ENCODE data around the gene RHOB. TPM values are rescaled to one million over a fixed set of nuclear protein-coding genes. Genes with fewer than 3 reads are reported as not detected.

RHOB gene
- total RNA-seq, 4 donors from 2014 or later = 1,174 to 1,482 (median 1,322) TPM

GRCh38 chr2:20422402-20423271 lies 24.2 kb upstream of the RHOB start:
- Histone ChIP-seq H3K4me3 (no peak overlapping the region), H3K36me3 (no peaks in the 10 kb centered on the region), H3K27me3 (no peaks in the 10 kb centered on the region), H3K4me1 (peaks cover 0 to 75% (median 42%) of the 10 kb centered on the region in 3 donors), H3K9me3 (no peaks in the 10 kb centered on the region), H3K27ac (peak overlapping the region; percentile 6 to 89 (median 74))
- peak; percentile 30 for ATAC-seq
- TF ChIP-seq EP300 (IDR thresholded peaks at IDR 0.05) = no peak
- TF ChIP-seq, protein P1, sequence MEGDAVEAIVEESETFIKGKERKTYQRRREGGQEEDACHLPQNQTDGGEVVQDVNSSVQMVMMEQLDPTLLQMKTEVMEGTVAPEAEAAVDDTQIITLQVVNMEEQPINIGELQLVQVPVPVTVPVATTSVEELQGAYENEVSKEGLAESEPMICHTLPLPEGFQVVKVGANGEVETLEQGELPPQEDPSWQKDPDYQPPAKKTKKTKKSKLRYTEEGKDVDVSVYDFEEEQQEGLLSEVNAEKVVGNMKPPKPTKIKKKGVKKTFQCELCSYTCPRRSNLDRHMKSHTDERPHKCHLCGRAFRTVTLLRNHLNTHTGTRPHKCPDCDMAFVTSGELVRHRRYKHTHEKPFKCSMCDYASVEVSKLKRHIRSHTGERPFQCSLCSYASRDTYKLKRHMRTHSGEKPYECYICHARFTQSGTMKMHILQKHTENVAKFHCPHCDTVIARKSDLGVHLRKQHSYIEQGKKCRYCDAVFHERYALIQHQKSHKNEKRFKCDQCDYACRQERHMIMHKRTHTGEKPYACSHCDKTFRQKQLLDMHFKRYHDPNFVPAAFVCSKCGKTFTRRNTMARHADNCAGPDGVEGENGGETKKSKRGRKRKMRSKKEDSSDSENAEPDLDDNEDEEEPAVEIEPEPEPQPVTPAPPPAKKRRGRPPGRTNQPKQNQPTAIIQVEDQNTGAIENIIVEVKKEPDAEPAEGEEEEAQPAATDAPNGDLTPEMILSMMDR (IDR thresholded peaks at IDR 0.05) = peak in 1 of 4 experiments; percentile 37
- 20 to 56% methylated on average over 1 to 6 of the region's 11 CpGs for WGBS, 2 donors (ENCODE audit: low coverage in 1 of 2)

DNA sequence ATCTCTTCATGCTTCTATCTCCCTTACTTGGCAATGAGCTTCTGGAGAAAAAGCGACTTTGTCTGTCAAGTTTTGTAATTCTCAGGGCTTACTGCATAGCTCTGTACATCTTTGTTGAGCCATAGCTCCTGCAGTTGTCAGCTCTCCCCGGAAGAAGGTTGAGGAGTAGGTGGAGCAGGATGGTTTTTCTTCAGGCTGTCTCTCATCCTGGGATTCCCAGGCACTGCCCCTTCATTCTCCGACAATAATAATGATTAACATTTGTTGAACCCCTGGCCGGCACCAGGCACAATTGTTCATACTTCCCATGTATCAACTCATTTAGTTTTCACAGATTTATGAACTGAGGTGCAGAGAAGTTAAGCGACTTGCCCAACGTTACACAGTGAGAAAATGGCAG lies 23.5 kb upstream of the RHOB start:
- ATAC-seq = no peak
- TF ChIP-seq POLR2AphosphoS5 (IDR thresholded peaks at IDR 0.05) (no peak), EP300 (IDR thresholded peaks at IDR 0.05) (no peak), POLR2A (IDR thresholded peaks at IDR 0.05) (no peak)
- TF ChIP-seq, protein P1 (IDR thresholded peaks at IDR 0.05) = no peak
- Histone ChIP-seq H3K9me3 (no peaks in the 10 kb centered on the region), H3K27me3 (no peaks in the 10 kb centered on the region), H3K4me3 (no peak overlapping the region), H3K27ac (peak overlapping the region in 3 of 4 donors; percentile 66 to 89 (median 83)), H3K36me3 (no peaks in the 10 kb centered on the region), H3K4me1 (peaks cover 0 to 71% (median 42%) of the 10 kb centered on the region in 3 donors)
- 83 to 84% methylated on average over 4 to 5 of the region's 6 CpGs for WGBS, 2 donors (ENCODE audit: low coverage in 1 of 2)

DNA sequence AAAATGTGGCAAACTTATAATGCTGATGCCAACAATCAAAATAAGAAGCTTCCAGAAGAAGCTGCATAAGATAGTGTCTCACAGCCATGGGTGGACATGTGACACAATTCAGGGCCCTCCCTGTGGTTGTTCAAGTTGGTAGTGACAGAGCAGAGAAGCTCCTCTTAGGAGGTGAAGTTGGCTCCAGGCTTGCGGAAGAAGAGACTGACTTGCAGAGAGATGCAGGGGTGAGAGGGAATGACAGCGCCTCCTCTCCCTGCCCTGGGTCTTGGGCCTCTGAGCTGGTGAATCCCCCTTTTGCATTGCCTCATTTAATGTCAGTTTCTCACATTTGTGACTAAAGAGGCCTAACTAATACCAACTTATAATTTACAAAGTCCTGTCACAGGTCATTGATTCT lies 23.0 kb upstream of the RHOB start:
- H3K36me3 ChIP-seq = no peaks in the 10 kb centered on the region
- 100% methylated on average over 2 of the region's 2 CpGs; no CpG with 5 or more reads in 1 of the 2 donors for WGBS, 2 donors (ENCODE audit: low coverage in 1 of 2)
- H3K4me3 ChIP-seq = no peak overlapping the region
- no peaks in the 10 kb centered on the region for H3K27me3 ChIP-seq
- TF ChIP-seq EP300 (IDR thresholded peaks at IDR 0.05) (no peak), POLR2A (IDR thresholded peaks at IDR 0.05) (no peak), POLR2AphosphoS5 (IDR thresholded peaks at IDR 0.05) (no peak)
- TF ChIP-seq, protein P1 (IDR thresholded peaks at IDR 0.05) = no peak
- no peak for ATAC-seq
- H3K9me3 ChIP-seq = no peaks in the 10 kb centered on the region
- peak overlapping the region in 3 of 4 donors; percentile 35 to 83 (median 68) for H3K27ac ChIP-seq
- peaks cover 0 to 67% (median 42%) of the 10 kb centered on the region in 3 donors for H3K4me1 ChIP-seq

DNA sequence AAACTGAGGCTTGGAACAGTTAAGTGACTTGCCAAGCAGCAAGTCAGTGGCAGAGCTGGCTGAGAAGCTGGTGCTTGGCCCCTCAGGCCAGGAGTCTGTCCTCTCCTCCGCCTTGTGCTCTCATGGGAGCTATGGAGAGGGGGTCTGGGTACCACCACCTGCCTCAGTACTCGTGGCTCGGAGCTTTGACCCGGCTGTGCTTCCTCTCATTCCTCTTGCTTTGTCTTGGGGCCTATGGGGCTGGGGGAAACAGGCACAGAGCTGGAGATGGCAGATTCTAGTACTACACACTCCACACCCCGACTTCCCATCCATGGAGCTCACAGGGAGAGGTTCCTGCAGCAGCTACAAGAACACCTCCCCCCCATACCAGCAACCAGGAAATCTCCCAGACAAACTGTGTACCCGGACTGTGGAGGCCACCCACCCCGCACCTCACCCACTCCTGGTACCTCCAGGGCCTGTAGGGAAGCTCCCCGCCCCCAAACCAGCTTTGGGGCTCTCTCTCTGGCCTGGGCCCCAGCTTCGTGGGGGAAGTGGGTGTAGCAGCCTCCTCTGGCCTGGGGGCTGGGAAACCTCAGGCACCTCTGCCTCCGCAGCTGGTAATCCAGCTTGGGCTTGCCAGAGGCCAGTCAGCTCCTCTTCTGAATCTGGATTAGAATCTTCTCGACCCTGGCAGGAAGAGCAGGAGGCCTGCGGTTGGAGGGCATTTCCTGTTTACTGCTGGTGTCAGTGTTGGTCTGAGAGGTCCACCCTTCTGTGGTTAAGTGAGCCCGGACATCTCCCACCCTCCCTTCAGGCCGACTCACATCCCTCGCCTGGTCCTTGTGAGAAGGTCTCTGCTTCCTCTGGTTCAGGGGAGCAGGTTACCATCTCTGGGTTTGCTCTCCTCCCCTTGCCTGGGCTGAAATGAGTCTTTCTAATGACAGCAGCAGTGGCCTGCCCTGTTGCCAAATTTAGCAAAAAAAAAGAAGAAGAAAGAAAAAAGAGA lies 22.3 kb upstream of the RHOB start:
- 50 to 87% methylated on average over 2 to 6 of the region's 15 CpGs for WGBS, 2 donors (ENCODE audit: low coverage in 1 of 2)
- H3K4me1 ChIP-seq = peaks cover 0 to 67% (median 37%) of the 10 kb centered on the region in 3 donors

More for the DNA sequence above, 22.3 kb upstream of the RHOB start:
- peak; percentile 10 for ATAC-seq
- no peaks in the 10 kb centered on the region for H3K27me3 ChIP-seq
- H3K27ac ChIP-seq = peak overlapping the region in 3 of 4 donors; percentile 35 to 83 (median 68)
- H3K36me3 ChIP-seq = no peaks in the 10 kb centered on the region
- TF ChIP-seq, protein P1 (IDR thresholded peaks at IDR 0.05) = no peak
- TF ChIP-seq EP300 (IDR thresholded peaks at IDR 0.05) (no peak), POLR2A (IDR thresholded peaks at IDR 0.05) (no peak), POLR2AphosphoS5 (IDR thresholded peaks at IDR 0.05) (no peak)
- H3K9me3 ChIP-seq = no peaks in the 10 kb centered on the region
- no peak overlapping the region for H3K4me3 ChIP-seq
